HepG2 (cell line): ENCODE measurements around the gene ELAPOR1. TPM values are rescaled to one million over a fixed set of nuclear protein-coding genes. Genes with fewer than 3 reads are reported as not detected.

Source experiments
- ARID2 ChIP-seq: sonication (generic); formaldehyde crosslinking; IDR thresholded peaks from 2 replicates; pipeline ENCODE4 v1.8.1; 2022; ENCODE audit warnings: mild to moderate bottlenecking, missing genetic modification reagents, borderline replicate concordance
- BHLHE40 ChIP-seq: IDR thresholded peaks from 2 replicates; pipeline ENCODE4 v1.6.1; 2011; ENCODE audit warnings: low read length, improper control_type of control experiment
- ELF4 ChIP-seq: sonication (generic); formaldehyde crosslinking; IDR thresholded peaks from 2 replicates; pipeline ENCODE4 v1.5.0; 2020; ENCODE audit warnings: missing genetic modification reagents, mild to moderate bottlenecking, moderate library complexity, borderline replicate concordance
- HDAC1 ChIP-seq: sonication (generic); formaldehyde crosslinking; IDR thresholded peaks from 2 replicates; pipeline ENCODE4 v1.5.1; 2020; ENCODE audit warnings: mild to moderate bottlenecking, missing genetic modification reagents
- KDM5A ChIP-seq: fragments of 200-600 bp; sonication (generic); IDR thresholded peaks from 2 replicates; pipeline ENCODE4 v1.7.0; 2018; ENCODE audit warnings: antibody characterized with exemption, mild to moderate bottlenecking, low read length, borderline replicate concordance
- NFKB2 ChIP-seq: sonication (generic); formaldehyde crosslinking; IDR thresholded peaks from 2 replicates; pipeline ENCODE4 v1.4.0; 2020; ENCODE audit warnings: missing genetic modification reagents, borderline replicate concordance
- NKX3-1 ChIP-seq: sonication (generic); formaldehyde crosslinking; IDR thresholded peaks from 2 replicates; pipeline ENCODE4 v1.5.0; 2020; ENCODE audit warnings: missing genetic modification reagents
- NR2F1 ChIP-seq, 2 experiments: fragments of 450-650 bp in 1 of 2; formaldehyde crosslinking in 1 of 2; IDR thresholded peaks; 2 replicates each; pipeline versions ENCODE4 v1.5.0 to v1.6.1; 2016 to 2020; ENCODE audit warnings: mild to moderate bottlenecking in 1 of 2, missing compliant biosample characterization in 1 of 2, missing genetic modification reagents in 1 of 2, moderate library complexity in 1 of 2
- SMAD1 ChIP-seq: sonication (generic); formaldehyde crosslinking; IDR thresholded peaks from 2 replicates; pipeline ENCODE4 v1.4.0; 2020; ENCODE audit warnings: missing genetic modification reagents, low read depth, mild to moderate bottlenecking, borderline replicate concordance
- SMAD9 ChIP-seq: sonication (generic); formaldehyde crosslinking; IDR thresholded peaks from 2 replicates; pipeline ENCODE4 v1.5.1; 2020; ENCODE audit warnings: mild to moderate bottlenecking, missing genetic modification reagents
- SOX13 ChIP-seq, 3 experiments: fragments of 450-650 bp in 1 of 3; sonication (generic) in 1 of 3; formaldehyde crosslinking in 1 of 3; IDR thresholded peaks in 2 of 3; conservative IDR thresholded peaks in 1 of 3; 2 replicates each; pipeline versions ENCODE4 v1.5.0 to v1.6.1; 2016 to 2020; ENCODE audit warnings: antibody characterized with exemption in 1 of 3, mild to moderate bottlenecking in 1 of 3, missing compliant biosample characterization in 1 of 3, missing genetic modification reagents in 1 of 3, moderate library complexity in 1 of 3
- SP1 ChIP-seq, 2 experiments: fragments of 450-650 bp in 1 of 2; sonication (generic) in 1 of 2; formaldehyde crosslinking in 1 of 2; IDR thresholded peaks; 2 replicates each; pipeline versions ENCODE4 v1.4.0 to v1.6.1; 2016 to 2020; ENCODE audit warnings: missing genetic modification reagents in 1 of 2
- SP140L ChIP-seq: sonication (generic); formaldehyde crosslinking; IDR thresholded peaks from 2 replicates; pipeline ENCODE4 v1.4.0; 2020; ENCODE audit warnings: missing genetic modification reagents, borderline replicate concordance
- TAF15 ChIP-seq: fragments of 200-400 bp; formaldehyde crosslinking; IDR thresholded peaks from one replicate; pipeline ENCODE4 v1.6.1; 2018; ENCODE audit warnings: mild to moderate bottlenecking, low read depth, low read length; ENCODE audit not compliant: poor library complexity, severe bottlenecking
- THAP11 ChIP-seq: IDR thresholded peaks from 2 replicates; pipeline ENCODE4 v1.6.1; 2016; ENCODE audit warnings: missing biosample characterization, missing genetic modification reagents
- TSC22D2 ChIP-seq: sonication (generic); formaldehyde crosslinking; IDR thresholded peaks from 2 replicates; pipeline ENCODE4 v1.5.1; 2020; ENCODE audit warnings: missing genetic modification reagents, mild to moderate bottlenecking, borderline replicate concordance
- ZBTB7A ChIP-seq: sonication (generic); formaldehyde crosslinking; IDR thresholded peaks from 2 replicates; pipeline ENCODE4 v1.8.0; 2022; ENCODE audit warnings: mild to moderate bottlenecking, missing genetic modification reagents
- ZC3H4 ChIP-seq: sonication (generic); formaldehyde crosslinking; IDR thresholded peaks from 2 replicates; pipeline ENCODE4 v1.4.0; 2020; ENCODE audit warnings: missing genetic modification reagents, borderline replicate concordance
- ZNF572 ChIP-seq: sonication (generic); formaldehyde crosslinking; IDR thresholded peaks from 2 replicates; pipeline ENCODE4 v1.5.1; 2020; ENCODE audit warnings: mild to moderate bottlenecking, missing genetic modification reagents
- ZNF766 ChIP-seq: sonication (generic); formaldehyde crosslinking; IDR thresholded peaks from 2 replicates; pipeline ENCODE4 v1.5.0; 2020; ENCODE audit warnings: missing genetic modification reagents, borderline replicate concordance
- polyA plus RNA-seq, 8 experiments: library from polyadenylated mRNA; depleted of rRNA in 3 of 8; stranded (reverse) in 7 of 8; unstranded in 1 of 8; fragments of >200 nt; fragmentation: Illumina TruSeq in 4 of 8; extraction: Trizol in 4 of 8; gene quantifications; 2 replicates each; pipeline versions ENCODE4 v1.2.1 to v1.2.3, GENCODE V29; 2011 to 2016; ENCODE audit warnings: low read depth in 4 of 8, missing spikeins in 1 of 8, mixed read lengths in 1 of 8; ENCODE audit not compliant: insufficient read depth in 1 of 8
- total RNA-seq, 5 experiments: library from RNA; depleted of rRNA; stranded (reverse); fragments of >200 nt; fragmentation: Illumina TruSeq; extraction: Trizol; gene quantifications; 2 replicates each; pipeline ENCODE4 v1.2.3, GENCODE V29; 2016; ENCODE audit warnings: low read depth in 1 of 5
- TF ChIP-seq, protein P1 (sequence below): sonication (generic); formaldehyde crosslinking; IDR thresholded peaks from 2 replicates; pipeline ENCODE4 v1.4.0; 2020; ENCODE audit warnings: mild to moderate bottlenecking, missing genetic modification reagents
- TF ChIP-seq, protein P2 (sequence below): sonication (generic); formaldehyde crosslinking; IDR thresholded peaks from 2 replicates; pipeline ENCODE4 v1.4.0; 2020; ENCODE audit warnings: missing genetic modification reagents, borderline replicate concordance
- TF ChIP-seq, protein P3 (sequence below): sonication (generic); formaldehyde crosslinking; IDR thresholded peaks from 2 replicates; pipeline ENCODE4 v1.4.0; 2020; ENCODE audit warnings: mild to moderate bottlenecking, missing genetic modification reagents
- TF ChIP-seq, protein P4 (sequence below): IDR thresholded peaks from 2 replicates; pipeline ENCODE4 v1.6.1; 2016; ENCODE audit warnings: low read depth, control low read depth

Gene ELAPOR1
- total and polyA plus RNA-seq, 2 of the 13 experiments (the other 11 are each of a cell fraction or from before 2014, with no cell fraction given), result 0.13 to 0.20 TPM

DNA sequence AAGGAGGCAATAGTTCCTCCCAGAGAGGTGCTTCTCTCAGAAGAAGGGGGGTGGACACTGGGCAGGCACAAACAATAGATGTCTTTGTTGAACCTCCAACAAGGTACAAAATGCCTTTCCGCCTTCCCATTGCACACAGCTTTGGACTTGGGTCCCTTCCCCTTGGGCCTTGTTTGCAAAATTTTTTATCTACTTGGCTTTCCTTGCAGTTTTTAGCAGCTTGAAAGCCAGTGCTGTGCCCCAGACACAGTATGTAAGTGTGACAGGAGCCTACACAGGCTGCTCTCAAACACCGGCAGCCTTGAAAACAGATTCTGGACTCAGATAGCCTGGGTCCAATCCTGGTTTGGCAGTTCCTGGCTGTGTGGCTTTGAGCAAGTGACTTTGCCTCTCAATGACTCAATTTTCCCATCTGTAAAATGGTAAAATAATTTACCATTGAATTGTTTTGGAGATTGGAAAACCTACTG, 43.0 kb downstream of the ELAPOR1 start (continued):
- TF ChIP-seq, protein P1, sequence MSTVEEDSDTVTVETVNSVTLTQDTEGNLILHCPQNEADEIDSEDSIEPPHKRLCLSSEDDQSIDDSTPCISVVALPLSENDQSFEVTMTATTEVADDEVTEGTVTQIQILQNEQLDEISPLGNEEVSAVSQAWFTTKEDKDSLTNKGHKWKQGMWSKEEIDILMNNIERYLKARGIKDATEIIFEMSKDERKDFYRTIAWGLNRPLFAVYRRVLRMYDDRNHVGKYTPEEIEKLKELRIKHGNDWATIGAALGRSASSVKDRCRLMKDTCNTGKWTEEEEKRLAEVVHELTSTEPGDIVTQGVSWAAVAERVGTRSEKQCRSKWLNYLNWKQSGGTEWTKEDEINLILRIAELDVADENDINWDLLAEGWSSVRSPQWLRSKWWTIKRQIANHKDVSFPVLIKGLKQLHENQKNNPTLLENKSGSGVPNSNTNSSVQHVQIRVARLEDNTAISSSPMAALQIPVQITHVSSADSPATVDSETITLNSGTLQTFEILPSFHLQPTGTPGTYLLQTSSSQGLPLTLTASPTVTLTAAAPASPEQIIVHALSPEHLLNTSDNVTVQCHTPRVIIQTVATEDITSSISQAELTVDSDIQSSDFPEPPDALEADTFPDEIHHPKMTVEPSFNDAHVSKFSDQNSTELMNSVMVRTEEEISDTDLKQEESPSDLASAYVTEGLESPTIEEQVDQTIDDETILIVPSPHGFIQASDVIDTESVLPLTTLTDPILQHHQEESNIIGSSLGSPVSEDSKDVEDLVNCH (CRISPR knock-in tag), result no peak
- TF ChIP-seq, protein P2, sequence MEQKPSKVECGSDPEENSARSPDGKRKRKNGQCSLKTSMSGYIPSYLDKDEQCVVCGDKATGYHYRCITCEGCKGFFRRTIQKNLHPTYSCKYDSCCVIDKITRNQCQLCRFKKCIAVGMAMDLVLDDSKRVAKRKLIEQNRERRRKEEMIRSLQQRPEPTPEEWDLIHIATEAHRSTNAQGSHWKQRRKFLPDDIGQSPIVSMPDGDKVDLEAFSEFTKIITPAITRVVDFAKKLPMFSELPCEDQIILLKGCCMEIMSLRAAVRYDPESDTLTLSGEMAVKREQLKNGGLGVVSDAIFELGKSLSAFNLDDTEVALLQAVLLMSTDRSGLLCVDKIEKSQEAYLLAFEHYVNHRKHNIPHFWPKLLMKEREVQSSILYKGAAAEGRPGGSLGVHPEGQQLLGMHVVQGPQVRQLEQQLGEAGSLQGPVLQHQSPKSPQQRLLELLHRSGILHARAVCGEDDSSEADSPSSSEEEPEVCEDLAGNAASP (CRISPR knock-in tag), result no peak
- TF ChIP-seq ZNF572 (CRISPR knock-in tag) (no peak), THAP11 (CRISPR knock-in tag) (no peak), SP1 (IDR thresholded peaks at IDR 0.05) (no peak), SP1 (CRISPR knock-in tag; IDR thresholded peaks at IDR 0.05) (no peak), KDM5A (no peak), SMAD9 (CRISPR knock-in tag) (no peak), NKX3-1 (CRISPR knock-in tag) (no peak), SP140L (no peak), ZNF766 (CRISPR knock-in tag) (no peak), TSC22D2 (no peak), ELF4 (CRISPR knock-in tag) (no peak), HDAC1 (peak; percentile 61), SOX13 (IDR thresholded peaks at IDR 0.05) (peak; percentile 54), SOX13 (CRISPR knock-in tag; conservative IDR thresholded peaks at IDR 0.05 in 1 of 2, IDR thresholded peaks at IDR 0.05 in 1 of 2) (peak in 1 of 2 experiments; percentile 88; a peak in 2 of 4 replicates), ZBTB7A (CRISPR knock-in tag) (no peak), ARID2 (no peak), BHLHE40 (no peak), ZC3H4 (CRISPR knock-in tag) (no peak), NR2F1 (CRISPR knock-in tag; IDR thresholded peaks at IDR 0.05) (no peak), NFKB2 (no peak), SMAD1 (CRISPR knock-in tag) (no peak), TAF15 (no peak)
- TF ChIP-seq, protein P3, sequence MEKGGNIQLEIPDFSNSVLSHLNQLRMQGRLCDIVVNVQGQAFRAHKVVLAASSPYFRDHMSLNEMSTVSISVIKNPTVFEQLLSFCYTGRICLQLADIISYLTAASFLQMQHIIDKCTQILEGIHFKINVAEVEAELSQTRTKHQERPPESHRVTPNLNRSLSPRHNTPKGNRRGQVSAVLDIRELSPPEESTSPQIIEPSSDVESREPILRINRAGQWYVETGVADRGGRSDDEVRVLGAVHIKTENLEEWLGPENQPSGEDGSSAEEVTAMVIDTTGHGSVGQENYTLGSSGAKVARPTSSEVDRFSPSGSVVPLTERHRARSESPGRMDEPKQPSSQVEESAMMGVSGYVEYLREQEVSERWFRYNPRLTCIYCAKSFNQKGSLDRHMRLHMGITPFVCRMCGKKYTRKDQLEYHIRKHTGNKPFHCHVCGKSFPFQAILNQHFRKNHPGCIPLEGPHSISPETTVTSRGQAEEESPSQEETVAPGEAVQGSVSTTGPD (CRISPR knock-in tag), result no peak
- TF ChIP-seq, protein P4, sequence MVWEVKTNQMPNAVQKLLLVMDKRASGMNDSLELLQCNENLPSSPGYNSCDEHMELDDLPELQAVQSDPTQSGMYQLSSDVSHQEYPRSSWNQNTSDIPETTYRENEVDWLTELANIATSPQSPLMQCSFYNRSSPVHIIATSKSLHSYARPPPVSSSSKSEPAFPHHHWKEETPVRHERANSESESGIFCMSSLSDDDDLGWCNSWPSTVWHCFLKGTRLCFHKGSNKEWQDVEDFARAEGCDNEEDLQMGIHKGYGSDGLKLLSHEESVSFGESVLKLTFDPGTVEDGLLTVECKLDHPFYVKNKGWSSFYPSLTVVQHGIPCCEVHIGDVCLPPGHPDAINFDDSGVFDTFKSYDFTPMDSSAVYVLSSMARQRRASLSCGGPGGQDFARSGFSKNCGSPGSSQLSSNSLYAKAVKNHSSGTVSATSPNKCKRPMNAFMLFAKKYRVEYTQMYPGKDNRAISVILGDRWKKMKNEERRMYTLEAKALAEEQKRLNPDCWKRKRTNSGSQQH (CRISPR knock-in tag), result no peak
